Measurements from ENCODE around the gene IKBIP.
"Not testable (repeated sequence)": the region's sequence is repeated elsewhere in the genome, so short reads cannot be mapped to it uniquely, and the experiment has no call there.

The IKBIP gene

DNA sequence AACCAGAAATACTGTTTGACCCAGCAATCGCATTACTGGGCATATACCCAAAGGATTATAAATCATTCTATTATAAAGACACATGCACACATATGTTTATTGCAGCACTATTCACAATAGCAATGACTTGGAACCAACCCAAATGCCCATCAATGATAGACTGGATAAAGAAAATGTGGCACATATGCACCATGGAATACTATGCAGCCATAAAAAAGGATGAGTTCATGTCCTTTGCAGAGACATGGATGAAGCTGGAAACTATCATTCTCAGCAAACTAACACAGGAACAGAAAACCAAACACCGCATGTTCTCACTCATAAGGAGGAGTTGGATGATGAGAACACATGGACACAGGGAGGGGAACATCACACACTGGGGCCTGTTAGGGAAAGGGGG, 67.8 kb downstream of the IKBIP start:
- not testable (repeated sequence) for DNase-seq (ENCODE audit: low spot score)

DNA sequence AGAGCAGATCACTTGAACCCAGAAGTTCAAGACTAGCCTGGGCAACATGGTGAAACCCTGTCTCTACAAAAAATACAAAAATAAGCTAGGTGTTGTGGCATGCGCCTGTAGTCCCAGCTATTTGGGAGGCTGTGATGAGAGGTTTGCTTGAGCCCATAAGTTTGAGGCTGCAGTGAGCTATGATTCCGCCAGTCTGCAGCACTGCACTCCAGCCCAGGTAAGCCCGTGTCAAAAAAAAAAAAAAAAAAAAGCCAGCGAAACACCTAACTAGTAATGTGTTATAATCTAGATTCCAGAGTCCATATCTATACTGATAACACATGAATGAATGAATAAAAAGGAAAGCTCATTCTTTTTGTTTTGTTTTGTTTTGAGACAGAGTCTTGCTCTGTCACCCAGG, 69.6 kb downstream of the IKBIP start:
- no peak for DNase-seq (ENCODE audit: low spot score)

All from SW480 (cell line).